ENCODE measurements around the gene CD55.

DNA sequence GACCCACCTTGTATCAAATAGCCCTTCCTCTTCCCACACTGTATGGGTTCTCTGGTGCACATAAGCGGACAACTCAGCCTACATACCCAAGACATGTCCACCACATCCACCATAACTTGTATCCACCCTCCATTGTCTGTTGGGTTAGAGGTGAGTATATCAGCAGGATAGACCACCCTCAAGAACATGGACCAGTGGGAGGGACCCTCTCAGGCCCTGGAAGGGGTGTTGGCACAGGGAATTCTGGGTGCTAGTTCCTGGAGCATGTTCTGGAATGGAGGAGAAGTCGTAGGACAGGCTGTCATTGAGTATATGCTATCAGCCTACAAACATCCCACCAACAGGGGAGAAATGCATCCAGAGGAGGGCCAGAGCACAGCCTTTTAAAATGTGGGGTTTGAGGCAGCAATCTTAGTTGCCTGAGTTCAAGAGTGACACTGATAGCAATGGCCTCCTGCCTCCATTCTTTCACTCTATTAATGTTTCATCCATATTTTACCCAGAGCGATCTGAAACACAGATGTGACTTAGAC is 7.5 kb downstream of the CD55 start:
- peak; percentile 35 for TF ChIP-seq POLR2A (IDR thresholded peaks at IDR 0.05; ENCODE audit: low read length)
- no peak for TF ChIP-seq GATA1 (IDR thresholded peaks at IDR 0.05; ENCODE audit: low read depth, low read length)
